WI38 (cell line): ENCODE measurements around the gene MACROD2.
A peak's percentile ranks its signal among the peaks of the same experiment; 100 is the strongest.

Experiments used
- H3K4me3 ChIP-seq: 2 replicates; pipeline ENCODE4 v1.5.1; 2011; ENCODE audit warnings: low read depth, mild to moderate bottlenecking, control low read depth, low read length
- TF ChIP-seq, protein P1 (sequence below): IDR thresholded peaks from 2 replicates; pipeline ENCODE4 v1.5.1; 2012; ENCODE audit warnings: low read depth, mild to moderate bottlenecking, control low read depth, low read length

Gene MACROD2

DNA sequence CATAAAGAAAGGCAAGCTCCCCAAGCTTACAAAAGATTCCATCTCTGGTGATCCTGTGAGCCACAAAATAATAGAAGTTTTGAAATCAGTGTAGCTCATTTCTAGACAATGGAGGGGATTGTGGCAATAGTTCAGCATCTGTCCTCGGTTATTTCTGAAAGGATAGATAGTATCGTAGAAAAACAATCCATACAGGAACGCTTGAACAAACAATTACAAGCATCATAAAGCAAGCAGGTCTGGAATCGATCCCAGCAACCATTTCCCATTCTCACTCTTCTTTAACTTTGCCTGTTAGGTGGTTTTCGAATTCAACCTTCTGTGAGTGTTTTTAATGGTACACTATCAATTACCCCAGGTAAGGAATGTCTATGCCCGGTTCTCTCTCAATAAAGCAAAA lies 1646.8 kb downstream of the MACROD2 start:
- H3K4me3 ChIP-seq: no peak overlapping the region
- TF ChIP-seq, protein P1, sequence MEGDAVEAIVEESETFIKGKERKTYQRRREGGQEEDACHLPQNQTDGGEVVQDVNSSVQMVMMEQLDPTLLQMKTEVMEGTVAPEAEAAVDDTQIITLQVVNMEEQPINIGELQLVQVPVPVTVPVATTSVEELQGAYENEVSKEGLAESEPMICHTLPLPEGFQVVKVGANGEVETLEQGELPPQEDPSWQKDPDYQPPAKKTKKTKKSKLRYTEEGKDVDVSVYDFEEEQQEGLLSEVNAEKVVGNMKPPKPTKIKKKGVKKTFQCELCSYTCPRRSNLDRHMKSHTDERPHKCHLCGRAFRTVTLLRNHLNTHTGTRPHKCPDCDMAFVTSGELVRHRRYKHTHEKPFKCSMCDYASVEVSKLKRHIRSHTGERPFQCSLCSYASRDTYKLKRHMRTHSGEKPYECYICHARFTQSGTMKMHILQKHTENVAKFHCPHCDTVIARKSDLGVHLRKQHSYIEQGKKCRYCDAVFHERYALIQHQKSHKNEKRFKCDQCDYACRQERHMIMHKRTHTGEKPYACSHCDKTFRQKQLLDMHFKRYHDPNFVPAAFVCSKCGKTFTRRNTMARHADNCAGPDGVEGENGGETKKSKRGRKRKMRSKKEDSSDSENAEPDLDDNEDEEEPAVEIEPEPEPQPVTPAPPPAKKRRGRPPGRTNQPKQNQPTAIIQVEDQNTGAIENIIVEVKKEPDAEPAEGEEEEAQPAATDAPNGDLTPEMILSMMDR: no peak

DNA sequence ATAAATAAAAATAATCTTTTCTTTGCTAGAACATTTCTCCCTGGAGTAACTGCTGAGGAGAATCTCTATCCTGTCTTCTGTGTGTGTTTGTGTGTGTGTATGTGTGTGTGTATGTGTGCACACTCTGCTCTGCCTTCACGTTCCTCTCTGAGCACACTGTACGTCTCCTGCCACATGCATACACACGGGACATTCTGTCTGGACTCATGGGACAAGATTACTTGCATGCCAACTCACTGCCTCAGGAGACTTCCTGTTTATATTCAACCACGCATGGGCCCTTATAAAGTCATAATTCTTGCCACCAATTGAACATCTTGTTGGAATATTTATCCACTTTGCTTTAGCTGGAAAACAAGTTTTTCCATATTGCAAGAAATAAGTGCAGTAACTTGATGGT lies 1647.4 kb downstream of the MACROD2 start:
- H3K4me3 ChIP-seq: no peak overlapping the region
- TF ChIP-seq, protein P1: no peak

DNA sequence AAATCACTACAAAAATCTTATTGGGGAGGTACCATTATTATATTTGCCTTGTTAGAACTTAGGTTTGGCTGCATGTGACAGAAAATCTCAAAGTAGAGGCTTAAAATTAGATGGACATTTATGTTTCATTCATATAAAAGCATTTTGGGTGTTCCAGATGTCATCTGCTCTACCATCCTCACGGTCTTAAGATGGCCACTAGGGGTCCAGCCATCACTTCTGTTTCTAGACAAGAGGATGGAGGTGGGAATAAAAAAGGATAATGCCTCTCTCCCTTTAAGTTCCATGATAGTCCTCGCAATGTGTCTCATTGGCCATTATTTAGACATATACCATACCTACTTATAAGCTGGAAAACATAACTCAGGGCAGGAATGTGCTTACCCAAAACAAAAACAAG lies 1648.4 kb downstream of the MACROD2 start:
- no peak overlapping the region for H3K4me3 ChIP-seq
- TF ChIP-seq, protein P1: no peak

DNA sequence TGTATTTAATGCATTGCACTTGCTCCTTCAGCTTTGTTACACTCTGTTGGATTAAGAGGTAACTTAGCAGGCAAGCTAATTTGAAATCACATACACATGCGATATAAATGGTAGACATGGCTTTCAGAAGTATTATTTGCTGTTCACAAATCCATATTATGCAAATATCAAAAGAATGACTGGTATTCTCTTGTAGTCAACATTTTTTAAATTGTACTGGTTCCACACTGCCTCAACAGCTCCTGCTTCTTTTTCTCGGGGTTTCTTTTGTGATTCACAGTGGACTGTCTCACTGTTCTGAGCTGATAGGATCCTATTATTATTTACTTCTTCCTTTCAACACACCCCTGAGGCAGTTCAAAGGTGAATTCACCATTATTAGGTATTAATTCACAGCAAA lies 1650.5 kb downstream of the MACROD2 start:
- TF ChIP-seq, protein P1: no peak
- no peak overlapping the region for H3K4me3 ChIP-seq

DNA sequence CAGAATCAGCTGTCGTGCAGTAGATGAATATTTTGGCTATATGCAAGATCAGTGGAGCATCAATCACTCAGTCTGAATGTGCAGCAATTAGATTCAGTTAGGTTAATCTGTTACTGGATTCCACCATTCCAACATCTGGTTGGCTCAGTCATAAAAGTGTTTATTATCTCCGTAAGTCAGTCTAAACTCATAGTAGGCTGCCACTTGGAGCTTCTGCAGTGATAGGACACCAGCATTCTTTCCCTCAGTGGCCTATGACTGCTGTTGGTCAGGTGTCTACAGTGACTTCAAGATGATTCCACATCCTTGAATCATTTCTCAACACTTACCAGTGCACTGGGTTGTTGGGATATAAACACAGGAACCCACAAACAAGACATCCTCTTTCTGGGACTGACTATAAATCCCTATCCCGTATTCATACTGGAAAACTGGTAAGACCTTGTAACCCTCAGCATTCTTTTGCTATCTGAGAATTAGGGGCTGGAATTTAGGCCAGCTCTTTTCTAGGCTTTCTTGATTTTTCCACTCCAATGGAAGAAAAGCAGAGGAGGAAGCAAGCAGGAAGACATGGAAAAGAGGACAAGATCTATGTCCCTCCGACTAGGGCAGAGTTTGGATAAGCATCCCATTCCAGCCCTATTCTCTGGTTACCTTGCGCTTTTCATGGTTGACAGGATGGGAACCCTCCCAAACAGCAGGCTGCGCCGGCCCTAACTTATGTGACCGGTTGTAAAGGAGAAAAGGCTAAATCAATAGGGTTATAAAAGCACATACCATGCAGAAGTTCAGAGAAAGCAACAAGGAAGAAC lies 1658.3 kb downstream of the MACROD2 start:
- TF ChIP-seq, protein P1: no peak
- H3K4me3 ChIP-seq: no peak overlapping the region

DNA sequence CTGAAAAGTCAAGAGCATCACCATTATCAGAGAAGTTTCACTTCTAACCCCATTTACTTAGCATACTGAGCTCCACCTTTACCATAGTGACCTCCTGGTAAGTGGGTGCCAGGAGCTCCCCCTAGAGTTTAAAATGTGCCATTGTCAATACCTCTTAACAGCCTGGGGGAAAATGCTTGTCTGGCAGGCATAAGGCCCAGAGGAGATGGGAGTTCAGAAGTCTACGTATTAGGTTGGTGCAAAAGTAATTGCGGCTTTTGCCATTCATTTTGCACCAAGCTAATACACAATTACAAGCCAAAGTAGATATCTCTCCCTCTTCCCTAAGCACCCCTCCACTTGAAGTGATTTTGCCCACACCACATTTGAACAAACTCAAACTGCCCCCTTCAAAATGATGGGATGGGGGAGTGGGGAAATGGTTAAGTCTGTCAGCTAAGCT lies 1658.9 kb downstream of the MACROD2 start:
- no peak overlapping the region for H3K4me3 ChIP-seq
- TF ChIP-seq, protein P1: peak; percentile 36; the same call in 1 of the 2 replicates

DNA sequence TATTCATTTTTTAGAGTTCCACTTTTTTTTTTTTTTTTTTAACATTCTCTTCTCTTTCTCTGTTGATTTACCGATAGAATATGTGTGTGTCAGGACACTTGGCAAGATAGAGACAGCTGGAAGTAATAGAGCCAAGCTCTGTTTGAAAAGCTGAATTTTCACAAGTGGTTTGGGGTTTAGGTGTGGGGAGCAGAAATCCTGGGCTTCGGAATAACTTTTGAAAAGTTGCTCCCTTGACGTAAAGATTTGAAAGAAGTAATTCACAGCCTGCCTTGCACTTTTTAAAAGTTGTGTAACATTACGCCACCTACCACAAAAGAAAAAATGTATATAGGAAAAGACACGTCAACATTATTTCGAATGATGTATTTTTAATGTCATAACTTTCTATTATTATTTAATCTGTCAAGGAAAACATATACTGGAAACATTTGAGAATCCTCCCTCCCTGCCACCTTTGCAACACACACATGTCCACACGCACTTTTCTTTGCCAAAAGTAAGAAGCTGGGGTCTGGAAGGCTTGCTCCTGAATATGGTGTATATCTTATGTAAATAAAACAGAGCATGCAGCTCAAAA lies 1660.1 kb downstream of the MACROD2 start:
- H3K4me3 ChIP-seq: no peak overlapping the region
- TF ChIP-seq, protein P1: no peak
